AG10803 (cell line): ENCODE results near the gene LIMA1.
"Not testable (repeated sequence)": the region's sequence is repeated elsewhere in the genome, so short reads cannot be mapped to it uniquely, and the experiment has no call there.

Experiments
- DNase-seq: peaks from one replicate; pipeline ENCODE4 v3.0.0; 2010; ENCODE audit warnings: low read depth
- H3K4me3 ChIP-seq: 2 replicates; pipeline ENCODE4 v1.5.1; 2011; ENCODE audit warnings: mild to moderate bottlenecking, low read length, control low read depth
- TF ChIP-seq, protein P1 (sequence below): conservative IDR thresholded peaks from 2 replicates; pipeline ENCODE4 v1.5.1; 2011; ENCODE audit warnings: mild to moderate bottlenecking, low read length, control low read depth, inconsistent platforms

Gene LIMA1

DNA sequence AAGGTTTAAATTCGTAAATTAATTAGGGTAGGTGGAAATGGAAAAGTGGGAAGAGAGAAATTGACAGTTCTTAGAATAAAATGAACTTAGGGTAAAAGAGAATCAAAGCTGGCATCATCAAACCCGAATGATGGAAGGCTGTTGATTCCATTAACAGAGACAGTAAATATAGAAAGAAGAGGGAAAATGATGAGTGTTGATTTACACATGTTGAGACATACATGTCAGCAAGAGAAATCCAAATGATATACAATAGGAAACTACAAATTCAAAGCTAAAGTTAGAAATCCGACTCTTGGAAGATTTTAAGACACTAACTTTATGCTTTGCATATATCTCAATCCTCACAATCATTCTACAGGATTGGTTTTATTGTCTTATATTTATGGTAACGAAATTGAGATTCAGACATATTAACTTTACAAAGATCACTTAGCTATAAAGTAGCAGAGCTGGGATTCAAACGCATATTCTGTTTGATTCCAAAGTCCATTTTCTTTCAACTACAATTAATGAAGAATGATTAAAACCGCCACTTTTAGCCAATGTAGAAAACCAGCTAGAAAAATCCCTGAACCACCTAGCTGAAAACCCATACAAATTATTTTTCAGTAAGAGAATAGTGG, 30.2 kb downstream of the LIMA1 start:
- DNase-seq: no peak
- no peak overlapping the region for H3K4me3 ChIP-seq
- TF ChIP-seq, protein P1, sequence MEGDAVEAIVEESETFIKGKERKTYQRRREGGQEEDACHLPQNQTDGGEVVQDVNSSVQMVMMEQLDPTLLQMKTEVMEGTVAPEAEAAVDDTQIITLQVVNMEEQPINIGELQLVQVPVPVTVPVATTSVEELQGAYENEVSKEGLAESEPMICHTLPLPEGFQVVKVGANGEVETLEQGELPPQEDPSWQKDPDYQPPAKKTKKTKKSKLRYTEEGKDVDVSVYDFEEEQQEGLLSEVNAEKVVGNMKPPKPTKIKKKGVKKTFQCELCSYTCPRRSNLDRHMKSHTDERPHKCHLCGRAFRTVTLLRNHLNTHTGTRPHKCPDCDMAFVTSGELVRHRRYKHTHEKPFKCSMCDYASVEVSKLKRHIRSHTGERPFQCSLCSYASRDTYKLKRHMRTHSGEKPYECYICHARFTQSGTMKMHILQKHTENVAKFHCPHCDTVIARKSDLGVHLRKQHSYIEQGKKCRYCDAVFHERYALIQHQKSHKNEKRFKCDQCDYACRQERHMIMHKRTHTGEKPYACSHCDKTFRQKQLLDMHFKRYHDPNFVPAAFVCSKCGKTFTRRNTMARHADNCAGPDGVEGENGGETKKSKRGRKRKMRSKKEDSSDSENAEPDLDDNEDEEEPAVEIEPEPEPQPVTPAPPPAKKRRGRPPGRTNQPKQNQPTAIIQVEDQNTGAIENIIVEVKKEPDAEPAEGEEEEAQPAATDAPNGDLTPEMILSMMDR: no peak

DNA sequence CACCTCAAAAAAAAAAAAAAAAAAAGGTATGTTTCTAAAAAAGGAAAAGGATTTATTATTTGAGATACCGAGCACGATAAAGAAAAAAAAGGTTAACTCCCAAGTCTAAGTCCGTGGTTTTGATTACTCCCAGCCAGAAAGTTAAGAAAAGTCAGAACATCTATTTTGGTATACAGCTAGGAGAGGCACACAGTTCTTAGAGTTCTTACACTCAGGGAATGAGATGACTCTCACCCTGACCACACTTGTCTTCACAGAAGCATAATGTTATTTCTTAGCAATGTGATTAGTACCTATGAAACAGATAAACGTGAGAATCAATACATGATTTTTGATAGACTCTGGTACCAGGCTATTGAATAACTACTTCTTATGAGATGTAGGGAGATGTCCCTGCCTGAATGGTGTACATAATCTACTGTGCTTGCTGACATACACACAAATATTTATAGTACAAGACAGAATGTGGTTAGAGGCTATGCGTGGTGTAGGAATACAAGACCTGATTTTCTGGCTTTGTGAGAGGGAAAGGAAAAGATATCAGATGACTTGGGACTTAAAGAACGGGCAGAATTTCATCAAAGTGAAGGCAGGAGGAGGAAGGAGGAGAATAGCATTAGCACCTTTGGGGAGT, 31.6 kb downstream of the LIMA1 start:
- no peak overlapping the region for H3K4me3 ChIP-seq
- TF ChIP-seq, protein P1: no peak
- no peak for DNase-seq

- DNase-seq: no peak
- TF ChIP-seq, protein P1: no peak
- H3K4me3 ChIP-seq: no peak overlapping the region
These were observed 33.7 kb downstream of the LIMA1 start for GRCh38 chr12:50249464-50250182.

GRCh38 chr12:50248883-50249282, 34.4 kb downstream of the LIMA1 start:
- H3K4me3 ChIP-seq: no peak overlapping the region
- TF ChIP-seq, protein P1: no peak
- no peak for DNase-seq

GRCh38 chr12:50248411-50248810, 34.9 kb downstream of the LIMA1 start:
- DNase-seq: no peak
- H3K4me3 ChIP-seq: no peak overlapping the region
- TF ChIP-seq, protein P1: no peak

DNA sequence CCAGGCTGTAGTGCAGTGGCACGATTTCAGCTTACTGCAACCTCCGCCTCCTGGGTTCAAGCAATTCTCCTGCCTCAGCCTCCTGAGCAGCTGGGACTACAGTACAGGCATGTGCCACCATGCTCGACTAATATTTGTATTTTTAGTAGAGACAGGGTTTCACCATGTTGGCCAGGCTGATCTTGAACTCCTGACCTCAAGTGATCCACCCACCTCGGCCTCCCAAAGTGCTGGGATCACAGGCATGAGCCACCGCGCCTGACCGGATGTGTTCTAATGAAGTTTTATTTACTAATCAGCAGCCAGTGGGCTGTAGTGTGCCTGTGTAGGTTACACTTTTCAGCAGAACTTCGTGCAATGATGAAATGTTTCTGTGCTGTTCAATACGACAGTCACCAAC, 35.7 kb downstream of the LIMA1 start:
- DNase-seq, H3K4me3 ChIP-seq: not testable (repeated sequence)

DNA sequence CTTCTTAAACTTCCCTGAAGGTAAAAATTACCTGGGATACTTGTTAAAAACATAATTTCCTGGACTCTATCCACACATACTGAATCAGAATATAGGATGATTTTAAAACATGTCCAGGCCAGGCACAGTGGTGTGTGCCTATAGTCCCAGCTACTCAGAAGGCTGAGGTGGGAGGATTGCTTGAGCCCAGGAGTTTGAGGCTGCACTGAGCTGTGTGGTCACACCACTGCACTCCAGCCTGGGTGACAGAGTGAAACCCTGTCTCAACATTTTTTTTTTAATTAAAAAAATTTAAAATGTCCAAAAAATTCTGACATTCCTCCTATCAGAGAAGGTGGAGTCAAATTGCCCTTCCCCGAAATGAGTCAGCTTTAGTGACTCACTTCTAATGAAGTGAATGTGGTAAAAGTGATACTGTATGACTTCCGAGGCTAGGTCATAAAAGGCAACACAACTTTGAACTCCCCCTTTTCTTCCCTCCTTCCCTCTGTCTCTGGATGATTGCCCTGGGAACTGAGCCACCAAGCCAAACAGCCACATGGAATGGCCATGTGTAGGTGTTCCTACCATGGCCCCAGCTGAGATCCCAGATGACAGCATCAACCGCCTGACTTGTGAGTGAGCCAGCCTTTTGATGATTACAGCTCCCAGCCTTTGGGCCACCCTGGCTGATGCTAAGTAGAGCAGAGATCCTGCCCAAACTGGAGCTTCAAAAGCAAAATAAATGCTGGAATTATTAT, 36.3 kb downstream of the LIMA1 start:
- TF ChIP-seq, protein P1: no peak
- H3K4me3 ChIP-seq: no peak overlapping the region
- peak; percentile 99 for DNase-seq
